A204.1 (cell line): Measurements from ENCODE around the gene CIT.
"Not testable (repeated sequence)": the region's sequence is repeated elsewhere in the genome, so short reads cannot be mapped to it uniquely, and the experiment has no call there.

Source experiments
- FAIRE-seq: peaks from 2 replicates; lab custom pipeline; 2012; peaks lifted over from hg19 to GRCh38; lab: Jason Lieb, UNC

Gene CIT, protein sequence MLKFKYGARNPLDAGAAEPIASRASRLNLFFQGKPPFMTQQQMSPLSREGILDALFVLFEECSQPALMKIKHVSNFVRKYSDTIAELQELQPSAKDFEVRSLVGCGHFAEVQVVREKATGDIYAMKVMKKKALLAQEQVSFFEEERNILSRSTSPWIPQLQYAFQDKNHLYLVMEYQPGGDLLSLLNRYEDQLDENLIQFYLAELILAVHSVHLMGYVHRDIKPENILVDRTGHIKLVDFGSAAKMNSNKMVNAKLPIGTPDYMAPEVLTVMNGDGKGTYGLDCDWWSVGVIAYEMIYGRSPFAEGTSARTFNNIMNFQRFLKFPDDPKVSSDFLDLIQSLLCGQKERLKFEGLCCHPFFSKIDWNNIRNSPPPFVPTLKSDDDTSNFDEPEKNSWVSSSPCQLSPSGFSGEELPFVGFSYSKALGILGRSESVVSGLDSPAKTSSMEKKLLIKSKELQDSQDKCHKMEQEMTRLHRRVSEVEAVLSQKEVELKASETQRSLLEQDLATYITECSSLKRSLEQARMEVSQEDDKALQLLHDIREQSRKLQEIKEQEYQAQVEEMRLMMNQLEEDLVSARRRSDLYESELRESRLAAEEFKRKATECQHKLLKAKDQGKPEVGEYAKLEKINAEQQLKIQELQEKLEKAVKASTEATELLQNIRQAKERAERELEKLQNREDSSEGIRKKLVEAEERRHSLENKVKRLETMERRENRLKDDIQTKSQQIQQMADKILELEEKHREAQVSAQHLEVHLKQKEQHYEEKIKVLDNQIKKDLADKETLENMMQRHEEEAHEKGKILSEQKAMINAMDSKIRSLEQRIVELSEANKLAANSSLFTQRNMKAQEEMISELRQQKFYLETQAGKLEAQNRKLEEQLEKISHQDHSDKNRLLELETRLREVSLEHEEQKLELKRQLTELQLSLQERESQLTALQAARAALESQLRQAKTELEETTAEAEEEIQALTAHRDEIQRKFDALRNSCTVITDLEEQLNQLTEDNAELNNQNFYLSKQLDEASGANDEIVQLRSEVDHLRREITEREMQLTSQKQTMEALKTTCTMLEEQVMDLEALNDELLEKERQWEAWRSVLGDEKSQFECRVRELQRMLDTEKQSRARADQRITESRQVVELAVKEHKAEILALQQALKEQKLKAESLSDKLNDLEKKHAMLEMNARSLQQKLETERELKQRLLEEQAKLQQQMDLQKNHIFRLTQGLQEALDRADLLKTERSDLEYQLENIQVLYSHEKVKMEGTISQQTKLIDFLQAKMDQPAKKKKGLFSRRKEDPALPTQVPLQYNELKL (N-terminal part only)

GRCh38 chr12:119876761-119877638 lies at the start of gene CIT:
Gene CIT (minus strand): TSS chr12:119877320. CDS start chr12:119876168, 1,152 bp downstream.
- peak; percentile 99 for FAIRE-seq

- FAIRE-seq, result no peak
These were observed 48.1 kb upstream of the CIT start for GRCh38 chr12:119925269-119925668.

- no peak for FAIRE-seq
These were observed 42.9 kb upstream of the CIT start for GRCh38 chr12:119920064-119920463.

GRCh38 chr12:119915894-119916510 lies 38.9 kb upstream of the CIT start:
- no peak for FAIRE-seq

GRCh38 chr12:119914666-119915065 lies 37.5 kb upstream of the CIT start:
- no peak for FAIRE-seq

- no peak for FAIRE-seq
These were observed 36.6 kb upstream of the CIT start for GRCh38 chr12:119913536-119914330.

DNA sequence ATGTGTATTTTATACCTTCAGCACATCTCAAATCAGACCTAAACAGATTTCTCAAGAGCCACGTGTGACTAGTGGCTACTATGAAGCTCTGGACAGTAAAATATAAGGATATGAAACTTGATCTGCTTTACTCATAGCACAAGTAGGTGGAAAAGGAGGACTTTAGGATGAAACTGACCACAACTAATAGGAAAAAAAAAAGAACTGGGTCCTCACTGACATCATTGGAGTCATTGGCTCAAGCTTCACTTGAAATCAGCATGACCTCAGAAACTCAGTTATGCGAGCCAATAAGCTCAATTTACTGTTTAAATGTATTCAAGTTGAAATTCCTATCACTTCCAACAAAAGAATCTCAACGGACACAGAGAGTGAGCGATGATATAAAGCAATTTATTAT lies 34.1 kb upstream of the CIT start:
- FAIRE-seq, result no peak

DNA sequence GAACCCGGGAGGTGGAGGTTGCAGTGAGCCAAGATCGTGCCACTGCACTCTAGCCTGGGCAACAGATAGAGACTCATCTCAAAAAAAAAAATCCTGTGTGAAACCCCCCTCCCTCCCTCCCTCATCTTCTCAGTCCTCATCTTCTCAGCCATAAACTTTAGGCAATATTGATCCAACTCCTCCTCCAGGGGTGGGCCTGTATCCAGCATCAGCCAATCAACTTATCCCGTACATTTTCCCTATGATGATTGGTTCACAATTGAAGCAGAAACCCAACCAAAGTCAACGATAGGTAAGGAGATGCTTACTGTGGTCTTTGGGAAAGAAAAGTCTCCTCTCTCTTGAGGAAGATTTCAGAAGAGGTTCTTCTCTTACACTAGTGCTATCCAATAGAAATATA lies 33.5 kb upstream of the CIT start:
- FAIRE-seq, result no peak

- peak; percentile 88 for FAIRE-seq
These were observed 25.0 kb upstream of the CIT start for GRCh38 chr12:119902084-119902509.

GRCh38 chr12:119901670-119902069 lies 24.6 kb upstream of the CIT start:
- no peak for FAIRE-seq

- FAIRE-seq, result no peak
These were observed 17.8 kb upstream of the CIT start for GRCh38 chr12:119894916-119895315.

DNA sequence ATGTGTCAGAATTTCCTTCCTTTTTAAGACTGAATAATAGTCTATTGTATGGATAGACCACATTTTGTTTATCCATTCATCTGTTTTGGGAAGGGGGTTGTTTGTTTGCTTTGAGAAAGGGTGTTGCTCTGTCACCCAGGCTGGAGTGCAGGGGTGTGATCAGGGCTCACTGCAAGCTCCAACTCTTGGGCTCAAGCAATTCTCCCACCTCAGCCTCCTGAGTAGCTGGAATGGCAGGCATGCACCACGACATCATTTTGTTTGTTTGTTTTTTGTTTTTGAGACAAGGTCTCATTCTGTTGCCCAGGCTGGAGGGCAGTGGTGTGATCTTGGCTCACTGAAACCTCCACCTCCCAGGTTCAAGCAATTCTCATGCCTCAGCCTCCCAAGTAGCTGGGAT lies 15.5 kb upstream of the CIT start:
- FAIRE-seq, result not testable (repeated sequence)

- no peak for FAIRE-seq
These were observed 8.4 kb upstream of the CIT start for GRCh38 chr12:119885549-119885948.

- not testable (repeated sequence) for FAIRE-seq
These were observed 6.7 kb upstream of the CIT start for GRCh38 chr12:119883791-119884190.

DNA sequence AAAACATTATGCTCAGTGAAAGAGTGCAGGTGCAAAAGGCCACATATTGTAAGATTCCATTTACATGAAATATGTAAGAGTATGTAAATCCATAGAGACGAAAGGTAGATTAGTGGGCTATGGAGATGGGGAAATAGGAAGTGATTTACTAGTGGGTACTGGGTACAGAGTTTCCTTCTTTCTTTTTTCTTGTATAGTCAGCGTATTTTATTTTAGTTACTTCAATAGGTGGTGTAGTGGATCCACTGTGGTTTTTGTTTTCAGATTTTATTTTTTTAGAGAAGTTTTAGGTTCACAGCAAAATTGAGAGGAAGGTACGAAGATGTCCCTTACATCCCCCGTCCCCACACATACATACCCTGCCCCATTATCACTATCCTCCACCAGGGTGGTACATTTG lies 6.1 kb upstream of the CIT start:
- FAIRE-seq, result no peak

DNA sequence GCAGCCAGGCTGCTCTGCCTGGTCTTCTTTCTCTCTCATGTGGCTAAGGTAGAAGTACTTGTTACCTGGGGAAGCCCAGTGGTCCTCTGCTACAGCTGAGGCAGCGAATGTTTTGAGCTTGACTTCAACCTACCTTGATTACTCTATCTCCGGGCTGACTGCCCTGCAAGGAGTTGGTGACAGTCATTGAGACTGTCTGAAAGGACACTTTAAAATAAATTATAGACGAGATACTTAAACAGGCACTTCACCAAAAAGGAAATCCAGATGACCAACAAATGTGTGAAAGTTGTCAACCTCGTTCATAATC lies 474 bp upstream of the CIT start:
- FAIRE-seq, result no peak

- no peak for FAIRE-seq
These were observed 6.7 kb downstream of the CIT start for GRCh38 chr12:119870457-119870856.

GRCh38 chr12:119869720-119870119 lies 7.4 kb downstream of the CIT start:
- no peak for FAIRE-seq

- FAIRE-seq, result no peak
These were observed 8.1 kb downstream of the CIT start for GRCh38 chr12:119868992-119869391.

DNA sequence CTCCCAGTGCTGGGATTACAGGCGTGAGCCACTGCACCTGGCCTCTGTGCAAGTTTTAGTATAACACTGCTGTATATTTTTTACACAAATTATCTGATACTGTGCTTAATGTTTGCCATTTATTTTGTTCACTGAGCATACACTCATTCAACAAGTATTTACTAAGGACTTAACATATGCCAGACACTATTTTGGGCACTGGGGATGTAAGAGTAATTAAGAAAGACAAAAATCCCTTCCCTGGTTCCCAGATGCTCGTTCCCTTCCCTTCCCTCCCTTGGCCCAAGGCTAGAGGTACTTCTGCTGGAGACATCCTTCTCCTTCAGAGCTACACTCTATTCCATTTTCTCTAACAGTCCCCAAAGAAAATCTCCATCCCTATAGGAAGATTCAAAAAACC lies 12.5 kb downstream of the CIT start:
- FAIRE-seq, result no peak
